Activated gamma-delta T cell treated with Interleukin-2 at 50 U/mL for 16 hours (primary cell): Measurements from ENCODE around the gene ST3GAL6.

Experiments
- DNase-seq: peaks from one replicate; pipeline ENCODE4 v3.0.0-alpha.2; 2020

The ST3GAL6 gene

DNA sequence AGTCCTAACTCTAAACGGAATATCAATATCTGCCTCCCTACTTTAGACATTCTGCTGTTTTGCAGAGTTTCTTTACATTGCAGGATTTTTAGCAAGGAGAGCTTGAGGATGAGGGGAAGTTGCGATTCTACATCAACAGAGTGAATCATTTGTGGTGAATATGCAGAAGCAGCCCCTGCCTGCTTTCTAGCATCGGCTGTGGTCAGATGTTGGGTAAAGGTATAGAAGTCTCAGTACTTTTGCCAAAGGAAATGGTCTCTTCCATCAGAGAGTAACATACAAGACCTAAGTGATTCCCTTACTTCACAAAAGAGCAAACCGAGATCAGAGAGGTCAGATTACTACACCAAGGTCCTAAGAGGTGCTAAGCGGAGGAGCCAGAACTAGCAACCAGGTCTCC lies 15.2 kb downstream of the ST3GAL6 start:
- DNase-seq: no peak

DNA sequence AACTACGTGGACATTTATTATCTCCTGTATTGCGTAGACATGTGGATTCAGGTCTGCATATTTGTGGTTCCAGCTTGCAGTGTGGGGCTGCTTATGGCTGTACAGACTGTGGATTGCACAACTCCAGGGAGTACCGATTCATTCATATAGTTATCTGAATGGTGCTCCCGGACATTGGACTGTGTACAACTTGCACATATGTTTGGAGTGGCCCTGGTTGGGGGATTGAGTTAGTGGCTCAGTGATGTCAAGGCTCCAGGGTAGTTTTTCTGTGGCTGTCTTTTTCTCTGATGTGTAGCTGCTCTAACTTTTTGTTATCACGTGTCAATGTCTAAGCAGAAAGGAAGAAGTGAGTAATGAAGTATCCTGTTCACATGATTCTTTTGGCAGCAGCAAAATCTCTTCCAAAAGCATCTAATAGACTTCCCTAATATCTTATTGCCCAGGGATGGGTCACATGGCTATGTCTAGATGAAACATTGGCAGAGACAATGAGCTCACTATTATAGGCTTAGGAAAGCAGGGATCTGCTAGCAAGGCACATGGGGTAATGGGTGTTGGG lies 15.8 kb downstream of the ST3GAL6 start:
- no peak for DNase-seq

DNA sequence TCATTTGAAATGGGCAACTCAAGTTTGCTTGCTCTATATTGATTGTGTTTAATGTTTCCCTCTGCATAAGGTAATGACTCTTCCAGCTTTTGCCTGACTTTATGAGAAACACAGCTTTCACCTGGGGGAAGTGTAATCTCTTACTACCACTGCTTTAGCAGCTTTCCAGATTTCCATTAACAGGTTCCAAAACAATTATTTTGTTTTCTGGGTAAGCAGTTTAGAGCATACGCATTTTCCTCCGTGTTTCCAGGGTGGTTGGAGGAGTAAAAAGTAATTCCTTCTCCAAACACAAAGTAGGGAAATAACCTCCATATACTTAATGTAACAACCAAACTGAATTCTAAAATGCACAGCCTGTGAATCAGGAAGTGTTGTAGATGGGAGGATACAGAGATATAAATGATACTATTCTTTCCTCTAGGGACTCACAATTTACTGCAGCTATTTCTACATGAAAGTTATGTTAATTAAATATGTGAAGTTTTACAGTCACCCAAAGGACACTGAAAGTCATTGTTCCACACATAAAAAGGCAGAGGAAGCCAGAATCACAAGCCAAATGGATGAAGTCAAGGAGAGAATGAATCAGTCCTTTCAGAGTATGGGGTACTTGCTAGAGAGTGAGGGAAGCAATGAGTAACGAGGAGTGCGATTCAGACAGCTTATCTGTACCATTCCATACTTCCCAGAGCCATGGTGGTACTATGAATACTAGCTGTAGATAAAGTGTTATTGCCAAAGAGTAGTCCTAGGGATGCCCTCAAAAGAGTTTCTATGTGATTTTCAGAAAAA lies 16.6 kb downstream of the ST3GAL6 start:
- no peak for DNase-seq

DNA sequence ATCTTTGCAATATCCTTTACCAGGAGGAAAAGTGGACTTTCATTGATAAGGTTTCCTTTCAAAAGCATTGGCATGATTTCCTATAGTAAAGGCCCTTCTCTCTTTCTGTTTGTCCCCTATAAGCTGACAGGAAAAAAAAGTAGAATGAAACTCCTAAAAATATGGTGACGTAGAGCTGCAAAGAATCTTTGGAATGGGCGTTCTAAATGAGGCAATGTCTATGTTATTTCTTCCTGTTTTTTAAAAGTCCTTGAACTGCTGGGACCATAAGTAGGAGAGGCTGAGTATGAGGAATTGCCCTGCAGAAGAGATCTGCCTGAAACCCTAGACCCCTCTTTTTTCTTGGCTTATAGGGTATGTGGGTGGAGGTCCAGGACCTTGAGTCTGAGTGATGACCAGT lies 17.2 kb downstream of the ST3GAL6 start:
- DNase-seq: no peak

DNA sequence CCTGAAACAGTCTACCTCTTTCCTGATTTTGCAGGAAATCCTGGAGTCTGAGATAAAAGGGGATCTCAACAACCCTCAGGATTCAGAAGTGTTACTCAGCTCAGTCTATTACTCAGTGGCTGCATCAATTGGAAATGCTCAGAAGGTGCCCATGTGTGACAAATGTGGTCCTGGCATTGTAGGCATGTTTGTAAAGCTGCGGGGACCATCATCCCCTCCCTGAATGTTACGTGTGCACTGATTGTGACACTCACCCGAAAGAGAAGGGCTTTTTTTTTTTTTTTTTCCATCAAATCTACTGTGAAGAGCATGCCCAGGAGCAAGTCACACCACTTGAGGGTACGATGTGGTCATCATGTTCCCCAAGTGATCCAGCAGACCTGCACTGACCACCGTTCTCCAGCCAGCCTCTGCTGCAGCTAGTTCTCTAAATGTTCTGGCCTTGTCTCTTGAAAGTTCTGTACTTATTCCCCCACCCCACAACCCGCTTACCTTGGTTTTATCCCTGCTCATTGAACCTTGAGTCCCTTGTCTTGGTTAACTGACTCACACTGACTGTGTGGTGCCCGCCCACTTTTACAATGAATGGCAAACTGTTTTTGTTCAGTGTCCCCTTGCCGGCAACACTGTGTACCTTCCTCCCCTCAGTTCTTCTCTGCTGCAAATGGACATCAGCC lies 19.8 kb downstream of the ST3GAL6 start:
- no peak for DNase-seq

DNA sequence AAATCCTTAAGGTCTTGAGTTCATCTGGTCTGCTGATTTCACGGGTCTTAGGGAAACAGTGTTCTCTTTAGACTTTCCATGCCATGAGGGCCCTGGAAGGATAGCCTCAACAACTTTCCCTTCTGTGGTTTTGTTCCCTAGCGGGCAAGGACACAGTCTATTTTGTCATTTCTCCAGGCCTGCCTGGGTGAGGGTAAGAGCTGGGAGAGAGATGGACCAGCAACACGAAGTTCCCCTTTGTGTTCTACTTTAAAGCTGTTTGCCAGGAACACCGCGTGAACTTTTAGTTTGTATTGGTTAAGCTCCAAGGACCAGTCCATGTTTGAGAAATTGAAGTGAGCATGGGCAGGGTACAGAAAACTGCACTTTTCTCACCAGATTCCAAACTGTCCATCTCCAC lies 20.9 kb downstream of the ST3GAL6 start:
- DNase-seq: no peak

DNA sequence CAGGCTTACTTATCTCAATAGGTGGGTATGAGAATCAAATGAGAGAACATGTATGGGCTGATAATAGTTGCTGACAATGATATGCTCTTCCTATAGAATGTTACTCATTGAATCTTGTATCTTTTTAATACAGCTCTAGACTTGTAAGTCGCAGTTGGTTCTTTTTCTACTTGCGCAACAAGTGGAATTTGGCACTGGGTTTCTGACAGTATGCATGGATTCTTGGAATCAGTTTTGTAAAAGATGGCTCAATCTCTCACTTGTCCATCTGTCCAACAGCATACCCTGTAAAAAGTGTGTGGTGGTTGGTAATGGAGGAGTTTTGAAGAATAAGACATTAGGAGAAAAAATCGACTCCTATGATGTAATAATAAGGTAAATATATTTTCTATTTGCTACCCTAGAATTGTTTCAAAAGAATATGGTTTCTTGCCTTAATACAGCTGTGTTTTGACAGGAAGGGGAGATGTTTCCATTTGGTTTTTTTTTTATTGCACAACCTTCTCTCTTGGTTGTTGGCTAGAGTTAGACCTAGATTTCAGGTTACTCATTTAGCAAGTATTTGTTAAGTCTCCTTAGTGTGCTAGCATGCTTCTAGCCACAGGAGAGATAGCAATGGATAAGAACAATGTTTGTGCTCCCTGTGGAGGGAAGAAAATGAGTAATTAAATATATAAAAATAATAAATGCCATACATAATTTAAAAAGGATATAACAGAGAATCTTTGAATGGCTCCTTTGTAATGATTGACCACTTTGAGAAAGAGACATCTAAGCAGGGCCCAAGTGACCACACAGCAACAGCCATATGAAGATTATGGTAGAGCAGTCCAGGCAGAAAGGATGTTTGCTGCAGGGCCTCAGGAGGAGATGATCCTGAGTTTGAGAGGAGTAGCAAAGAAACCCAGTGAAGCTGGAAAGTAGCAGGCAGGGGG lies 21.8 kb downstream of the ST3GAL6 start:
- no peak for DNase-seq

DNA sequence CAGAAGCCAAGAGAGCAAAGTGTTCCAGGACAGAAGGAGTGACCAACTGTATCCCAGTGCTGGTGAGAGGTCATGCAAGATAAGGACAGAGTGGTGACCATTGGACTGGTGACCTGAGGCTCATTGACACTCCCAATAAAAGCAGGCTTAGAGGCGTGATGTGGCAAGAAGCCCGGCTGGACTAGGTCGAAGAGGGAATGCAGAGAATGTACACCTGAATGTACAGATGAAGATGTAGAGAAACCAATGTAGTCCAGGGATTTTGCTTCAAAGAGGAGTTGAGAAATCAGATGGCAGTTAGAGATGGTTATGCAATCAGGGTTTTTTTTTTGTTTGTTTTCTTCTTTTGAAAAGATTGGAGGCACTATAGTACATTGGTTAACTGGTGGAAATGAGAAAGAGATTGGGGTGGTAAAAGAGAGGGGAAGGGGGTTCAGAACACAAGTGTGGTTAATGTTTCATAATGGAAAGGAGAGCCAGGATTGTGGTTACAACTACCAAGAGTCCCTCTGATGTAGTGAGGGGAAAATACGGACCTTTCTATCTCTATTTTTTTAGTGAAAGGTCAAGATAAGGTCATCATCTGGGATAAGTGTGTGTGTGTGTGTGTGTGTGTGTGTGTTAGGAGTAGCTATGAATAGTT lies 23.3 kb downstream of the ST3GAL6 start:
- no peak for DNase-seq

DNA sequence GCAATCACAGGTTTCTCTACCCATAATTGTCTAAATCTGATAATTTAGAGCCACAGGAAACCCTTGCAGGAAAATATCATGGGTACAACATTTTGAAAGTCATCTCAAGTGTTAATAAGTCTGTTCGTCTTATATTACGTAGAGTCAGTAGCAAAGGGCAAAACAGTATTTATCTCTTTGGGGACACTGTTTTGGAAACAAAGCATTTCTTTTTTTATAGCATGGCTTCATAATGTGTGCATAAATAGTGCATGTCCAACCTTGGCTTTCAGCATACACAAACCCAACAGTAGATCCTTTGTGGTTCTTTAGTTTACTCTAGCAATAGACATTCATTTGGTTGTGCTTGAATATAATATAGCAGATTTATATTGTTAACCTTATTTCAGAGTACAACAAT lies 24.0 kb downstream of the ST3GAL6 start:
- no peak for DNase-seq

DNA sequence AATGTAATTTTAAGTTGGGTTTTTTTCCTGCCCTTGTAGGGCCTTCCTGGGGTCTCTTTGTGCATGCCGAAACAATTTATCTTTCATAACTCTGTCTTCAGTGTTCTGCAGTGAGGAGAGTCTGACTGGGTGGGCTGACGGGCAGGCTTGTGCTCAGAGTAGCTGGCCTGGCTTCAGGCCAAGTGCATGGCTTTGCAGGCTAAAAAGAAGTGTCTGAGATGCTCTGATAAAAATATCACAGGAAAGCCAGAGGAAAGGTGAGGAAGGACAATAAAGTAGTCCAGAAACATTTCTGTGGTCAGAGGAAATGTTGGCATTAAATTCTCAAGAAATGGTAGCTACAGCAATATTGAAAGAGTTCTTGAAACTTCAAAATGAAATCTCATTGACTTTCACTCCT lies 25.5 kb downstream of the ST3GAL6 start:
- no peak for DNase-seq

DNA sequence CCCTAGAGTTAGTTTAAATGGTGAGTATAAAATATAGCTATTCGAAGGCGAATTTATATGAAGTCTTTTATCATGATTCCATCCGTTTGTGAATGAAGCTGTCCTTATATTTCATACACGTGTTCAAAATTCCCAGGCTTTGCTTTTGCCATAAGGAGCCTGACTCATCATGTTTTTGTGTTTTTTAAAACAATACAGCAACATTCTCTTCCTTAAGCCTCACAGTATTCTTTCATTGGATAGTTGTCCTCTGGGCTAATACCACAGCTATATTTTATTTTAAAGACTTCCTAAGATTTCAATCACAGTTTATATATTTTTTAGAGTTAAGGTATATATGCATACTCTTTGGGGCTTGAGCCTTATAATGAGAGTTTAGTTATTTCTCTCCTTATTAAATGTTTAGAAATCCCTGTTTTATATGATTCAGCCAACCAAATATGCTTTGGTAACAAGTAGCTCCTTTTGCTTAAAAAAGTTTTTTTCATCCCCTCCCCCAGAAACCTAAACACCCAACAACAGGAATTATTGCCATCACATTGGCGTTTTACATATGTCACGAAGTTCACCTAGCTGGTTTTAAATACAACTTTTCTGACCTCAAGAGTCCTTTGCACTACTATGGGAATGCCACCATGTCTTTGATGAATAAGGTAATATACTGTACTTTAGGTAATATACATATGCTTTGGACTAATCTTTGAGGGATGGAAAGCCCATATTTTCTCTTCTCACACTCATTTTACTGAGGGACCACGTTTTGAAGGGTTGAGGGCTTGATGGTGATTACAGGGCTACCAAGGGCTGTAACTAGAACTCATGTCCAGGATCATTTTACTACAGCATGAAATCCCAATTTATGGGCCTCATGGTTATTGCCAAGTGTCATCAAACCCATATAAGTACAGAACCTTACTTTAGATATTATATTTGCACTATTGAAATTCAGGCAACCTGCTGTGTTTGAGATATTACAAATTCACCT lies 28.5 kb downstream of the ST3GAL6 start:
- no peak for DNase-seq

DNA sequence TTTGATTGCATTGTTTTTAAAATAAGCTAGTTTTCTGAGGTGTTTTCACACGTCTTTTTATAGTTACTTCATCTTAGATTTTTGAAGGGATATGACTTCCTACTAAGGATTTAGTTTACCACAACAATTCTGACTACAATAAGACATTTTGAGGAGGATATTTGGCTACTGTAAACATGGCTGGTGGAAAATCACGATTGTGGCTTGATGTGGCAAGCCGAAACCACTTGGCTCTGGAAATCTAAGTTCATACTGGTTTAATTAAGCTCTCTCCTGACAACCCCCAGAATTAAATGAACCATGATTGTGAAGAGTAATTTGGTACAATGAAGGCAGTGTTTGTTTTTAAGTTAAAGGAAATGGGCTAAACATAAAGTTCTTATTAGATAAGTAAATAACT lies 30.8 kb downstream of the ST3GAL6 start:
- no peak for DNase-seq

DNA sequence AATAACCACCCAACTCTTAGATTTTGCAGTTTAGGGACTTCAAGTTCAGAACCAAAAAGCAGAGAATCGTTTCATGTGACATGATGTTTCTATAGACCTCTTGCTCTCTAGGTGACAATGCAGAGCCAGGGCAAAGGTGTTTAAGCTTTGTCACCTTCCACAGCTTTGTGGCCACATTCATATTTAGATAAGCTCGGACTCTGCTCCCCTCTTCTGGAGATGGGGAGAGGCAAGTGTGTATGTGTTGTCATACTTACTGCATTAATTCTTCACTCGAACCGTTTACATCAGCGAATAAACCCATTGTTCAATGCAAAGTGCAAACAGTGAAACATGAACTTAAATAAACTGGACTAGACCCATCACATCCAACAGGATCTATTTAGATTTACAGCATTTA lies 33.2 kb downstream of the ST3GAL6 start:
- no peak for DNase-seq

DNA sequence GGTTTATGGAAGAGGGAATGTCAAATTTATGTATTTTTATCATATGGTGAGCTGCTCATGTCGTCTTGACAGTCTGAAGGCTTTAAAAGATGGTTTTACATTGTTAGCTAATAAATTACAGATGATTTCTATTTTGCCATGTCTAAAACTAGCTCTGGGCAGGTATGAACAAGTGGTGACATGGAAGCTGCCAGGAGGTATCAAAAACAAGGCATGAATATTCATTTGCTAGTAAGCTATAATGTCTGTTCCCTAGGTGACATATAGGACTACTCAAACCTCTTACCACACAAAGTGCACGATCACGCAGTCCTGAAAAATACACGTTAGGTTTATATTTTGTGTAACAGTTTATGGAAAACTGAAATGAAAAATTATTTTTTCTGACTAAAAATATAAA lies 34.8 kb downstream of the ST3GAL6 start:
- no peak for DNase-seq

DNA sequence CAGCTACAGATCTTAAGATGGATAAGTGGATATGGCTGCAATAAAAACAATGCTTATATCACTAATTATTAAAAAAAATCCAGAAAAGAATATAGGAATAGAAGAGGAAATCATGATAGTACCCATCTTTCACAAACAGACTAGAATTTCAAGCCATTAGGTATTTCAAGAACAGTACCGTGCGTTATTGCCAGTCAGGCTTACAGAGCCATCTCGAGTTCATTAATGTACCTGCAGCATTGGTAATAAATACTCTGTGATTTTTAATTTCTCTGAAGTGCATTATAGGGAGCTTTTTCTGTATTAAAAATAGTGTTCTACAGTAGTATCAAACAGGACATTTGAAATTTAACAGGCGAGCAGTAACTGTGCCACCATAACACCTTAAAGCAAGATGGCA lies 35.7 kb downstream of the ST3GAL6 start:
- DNase-seq: no peak

DNA sequence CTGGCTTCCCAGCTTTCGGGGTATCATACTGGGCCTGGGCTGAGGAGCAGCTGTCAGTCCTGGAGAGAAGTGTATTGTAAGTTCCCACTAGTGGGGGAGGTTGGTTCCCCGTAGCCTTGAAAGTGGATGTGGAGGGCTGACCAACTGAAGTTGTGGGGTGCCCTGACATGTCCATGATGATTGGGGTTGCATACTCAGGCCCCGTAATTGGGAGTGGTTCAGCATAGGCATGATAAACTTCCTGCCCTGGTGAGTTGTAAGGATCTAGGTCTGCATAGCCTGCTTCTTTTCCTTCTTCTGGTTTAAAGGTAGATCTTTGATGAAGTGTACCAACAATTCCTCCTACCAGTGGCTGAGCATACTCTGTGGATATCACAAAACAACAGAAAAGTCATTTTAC lies 36.3 kb downstream of the ST3GAL6 start:
- no peak for DNase-seq

DNA sequence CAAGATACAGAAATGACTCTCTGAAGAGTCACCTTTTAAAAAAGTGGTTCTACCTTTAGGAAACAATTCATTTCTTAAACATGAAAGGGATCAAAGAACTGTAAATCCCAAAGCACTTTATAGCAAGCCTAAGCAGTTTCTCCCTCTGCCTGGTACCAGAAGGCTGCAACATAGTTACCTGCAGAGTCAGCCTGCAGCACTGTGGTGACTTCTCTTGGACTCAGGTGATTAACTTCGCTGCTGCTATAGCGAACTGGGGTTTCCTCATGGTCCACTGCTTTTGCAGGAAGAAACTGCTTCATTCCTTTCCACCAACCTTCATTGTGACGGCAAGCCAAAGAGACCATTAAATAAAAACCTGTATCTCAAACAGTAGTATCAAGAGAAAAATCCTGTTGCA lies 37.3 kb downstream of the ST3GAL6 start:
- no peak for DNase-seq

DNA sequence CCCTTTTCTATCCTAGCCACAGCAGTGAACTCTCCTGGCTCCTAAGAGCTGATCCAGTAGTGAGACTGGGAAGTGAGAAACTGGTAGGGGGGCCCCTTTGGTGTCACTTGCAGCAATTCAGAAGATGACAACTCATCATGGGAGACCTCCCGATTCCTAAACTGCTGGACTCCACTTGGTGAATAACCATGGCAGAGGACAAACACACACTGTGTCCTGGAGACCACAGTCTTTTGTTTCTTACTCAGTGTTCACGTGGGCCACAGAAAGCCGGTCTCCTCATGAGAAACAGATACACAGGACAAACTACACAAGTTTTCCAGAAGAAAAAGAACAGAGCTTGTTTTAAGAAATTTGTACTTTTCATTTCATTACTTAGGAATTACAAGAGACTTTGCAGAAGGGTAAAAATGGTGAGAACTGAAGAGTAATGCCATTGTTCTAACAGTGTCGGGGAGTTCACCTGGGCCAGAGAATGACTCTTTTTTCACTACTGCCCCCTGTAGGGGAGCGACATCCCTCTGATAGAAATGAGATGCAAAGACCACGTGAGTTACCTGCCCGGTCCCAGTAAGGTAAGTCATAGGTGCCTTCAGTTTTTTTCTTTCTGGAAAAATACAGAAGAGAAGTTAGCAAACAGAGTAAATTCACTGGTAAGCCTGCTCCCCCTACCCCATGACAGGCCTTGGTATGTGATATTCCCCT lies 38.1 kb downstream of the ST3GAL6 start:
- no peak for DNase-seq

DNA sequence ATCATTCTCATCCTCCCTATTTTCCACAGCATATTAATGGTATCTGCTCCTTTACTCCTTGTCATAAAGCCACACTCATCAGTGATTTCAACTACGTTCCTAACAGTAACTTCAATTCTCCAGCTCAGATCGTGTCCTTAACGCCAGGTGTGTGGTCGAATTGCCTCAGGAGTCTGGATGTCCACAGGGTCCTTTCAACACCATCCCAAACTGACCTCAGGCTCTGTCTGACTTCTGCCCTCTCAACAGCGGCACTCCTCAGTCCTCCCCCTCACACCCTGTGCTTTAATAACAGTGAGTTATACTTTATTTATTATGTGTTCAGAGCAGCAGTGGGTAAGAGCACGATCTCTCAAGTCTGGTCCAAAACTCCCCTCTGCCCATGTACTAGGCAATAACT lies 42.4 kb downstream of the ST3GAL6 start:
- DNase-seq: no peak

DNA sequence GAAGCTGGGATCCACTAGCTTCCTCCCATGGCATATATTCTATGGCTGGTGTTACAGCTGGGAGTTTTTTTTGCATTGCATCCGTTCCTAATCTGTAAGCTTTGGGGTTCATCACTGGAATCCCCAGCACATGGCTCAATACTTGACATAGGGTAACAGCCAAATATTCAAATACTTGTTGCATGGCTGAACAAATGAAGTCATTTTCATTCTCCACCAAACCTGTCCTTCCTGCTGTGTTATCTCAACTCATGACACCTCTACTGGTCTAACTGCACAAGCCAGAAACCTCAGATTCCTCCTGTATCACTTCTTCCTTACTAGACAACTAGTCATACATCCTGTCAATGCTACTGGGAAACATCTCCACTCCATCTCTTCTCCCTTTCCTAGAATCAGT lies 43.4 kb downstream of the ST3GAL6 start:
- no peak for DNase-seq

DNA sequence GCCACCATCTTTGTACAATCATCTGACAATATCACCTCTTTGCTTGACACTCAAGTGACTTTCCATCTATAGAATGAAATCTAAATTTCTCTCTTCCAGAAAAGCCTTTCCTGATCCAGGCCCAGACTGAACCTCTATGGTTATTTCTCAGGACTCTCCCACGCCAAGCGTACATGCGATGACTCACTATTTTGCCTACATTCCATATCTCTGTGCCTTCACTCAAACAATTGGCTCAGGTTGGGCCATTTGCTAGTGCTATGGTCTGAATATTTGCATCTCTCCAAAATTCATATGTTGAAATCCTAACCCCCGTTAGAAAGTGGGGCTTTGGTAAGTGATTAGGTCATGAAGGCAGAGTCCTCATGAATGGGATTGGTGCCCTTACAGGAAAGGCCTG lies 43.9 kb downstream of the ST3GAL6 start:
- no peak for DNase-seq
